Activated CD8-positive, alpha-beta T cell treated with anti-CD3 and anti-CD28 coated beads, Interleukin-2, amount 10 ng/mL, durations not matched to agents 7 days and 5 days (primary cell): ENCODE data around the gene CYP4X1. TPM values are rescaled to one million over a fixed set of nuclear protein-coding genes. Genes with fewer than 3 reads are reported as not detected.
"Not testable (repeated sequence)": the region's sequence is repeated elsewhere in the genome, so short reads cannot be mapped to it uniquely, and the experiment has no call there.

Source experiments
- ATAC-seq: fragments of 150-1000 bp; cut with Tn5 transposase; one replicate; pipeline ENCODE4 v1.10.0; 2021; ENCODE audit warnings: moderate library complexity
- CTCF ChIA-PET: fragments of 350-600 bp; sonication (Branson Sonifier 250); formaldehyde crosslinking; loops from one replicate; lab custom pipeline; 2021; ENCODE audit warnings: antibody characterized with exemption; lab: Charles Lee
- POLR2A ChIA-PET: fragments of 350-600 bp; sonication (Branson Sonifier 250); formaldehyde crosslinking; loops from one replicate; lab custom pipeline; 2021; ENCODE audit warnings: antibody characterized with exemption; lab: Charles Lee
- DNase-seq: peaks from one replicate; pipeline ENCODE4 v3.0.0-alpha.2; 2020
- H3K27ac Mint-ChIP-seq: one replicate; pipeline ENCODE4 v1.8.0; 2021; ENCODE audit warnings: mild to moderate bottlenecking, mixed read lengths
- H3K27me3 Mint-ChIP-seq: one replicate; pipeline ENCODE4 v1.8.0; 2021; ENCODE audit warnings: low read depth, mixed read lengths
- H3K36me3 Mint-ChIP-seq: one replicate; pipeline ENCODE4 v1.8.0; 2021; ENCODE audit warnings: low read depth, mixed read lengths
- H3K4me1 Mint-ChIP-seq: one replicate; pipeline ENCODE4 v1.8.0; 2021; ENCODE audit warnings: low read depth, mixed read lengths
- H3K4me3 Mint-ChIP-seq: one replicate; pipeline ENCODE4 v1.8.0; 2021; ENCODE audit warnings: mild to moderate bottlenecking, mixed read lengths
- H3K9me3 Mint-ChIP-seq: one replicate; pipeline ENCODE4 v1.8.0; 2022; ENCODE audit warnings: mixed read lengths; ENCODE audit not compliant: insufficient read depth
- total RNA-seq, 2 experiments: library from RNA; stranded (reverse); gene quantifications; one replicate each; pipeline ENCODE4 v1.2.3, GENCODE V29; 2021

CYP4X1 gene
- total RNA-seq, 2 experiments from 2014 or later = not detected

DNA sequence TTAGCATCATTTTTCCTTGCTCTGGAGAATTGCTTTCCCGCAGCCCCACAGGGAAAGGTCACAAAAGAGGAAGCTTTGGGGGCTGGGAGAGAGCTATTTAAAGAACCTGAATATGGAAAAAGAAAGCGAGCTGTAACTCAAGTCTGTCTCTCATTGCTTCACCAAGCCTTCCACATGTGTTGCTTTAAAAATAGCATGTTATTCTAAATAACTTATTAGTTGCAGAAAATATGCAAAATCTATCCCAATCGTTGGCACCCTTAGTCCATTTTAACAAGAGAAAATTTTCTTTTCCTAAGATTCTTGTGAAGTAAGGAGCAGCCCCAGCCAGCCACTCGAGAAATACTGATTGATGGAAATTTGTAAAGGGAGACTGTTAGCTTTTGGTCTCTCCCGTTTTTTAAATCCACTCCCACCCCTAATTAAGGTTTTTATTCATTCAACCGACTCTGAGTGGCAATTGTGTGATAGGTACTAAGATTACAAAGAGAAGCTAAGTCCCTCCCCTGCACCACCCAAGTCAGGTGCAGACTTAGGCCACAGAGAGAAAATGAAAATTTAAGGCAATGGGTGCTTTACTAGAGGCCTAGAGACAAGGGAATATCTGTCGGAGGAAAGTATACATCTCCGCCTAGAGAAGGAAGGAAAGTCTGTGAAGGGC, 802 bp downstream of the CYP4X1 start:
- DNase-seq = no peak
- peaks cover 36% of the 10 kb centered on the region for H3K27me3 Mint-ChIP-seq
- H3K9me3 Mint-ChIP-seq = no peaks in the 10 kb centered on the region
- H3K27ac Mint-ChIP-seq = no peak overlapping the region
- no peaks in the 10 kb centered on the region for H3K4me1 Mint-ChIP-seq
- ChIA-PET CTCF (no interaction called here), POLR2A (no interaction called here)
- no peak for ATAC-seq
- no peaks in the 10 kb centered on the region for H3K36me3 Mint-ChIP-seq
- no peak overlapping the region for H3K4me3 Mint-ChIP-seq

DNA sequence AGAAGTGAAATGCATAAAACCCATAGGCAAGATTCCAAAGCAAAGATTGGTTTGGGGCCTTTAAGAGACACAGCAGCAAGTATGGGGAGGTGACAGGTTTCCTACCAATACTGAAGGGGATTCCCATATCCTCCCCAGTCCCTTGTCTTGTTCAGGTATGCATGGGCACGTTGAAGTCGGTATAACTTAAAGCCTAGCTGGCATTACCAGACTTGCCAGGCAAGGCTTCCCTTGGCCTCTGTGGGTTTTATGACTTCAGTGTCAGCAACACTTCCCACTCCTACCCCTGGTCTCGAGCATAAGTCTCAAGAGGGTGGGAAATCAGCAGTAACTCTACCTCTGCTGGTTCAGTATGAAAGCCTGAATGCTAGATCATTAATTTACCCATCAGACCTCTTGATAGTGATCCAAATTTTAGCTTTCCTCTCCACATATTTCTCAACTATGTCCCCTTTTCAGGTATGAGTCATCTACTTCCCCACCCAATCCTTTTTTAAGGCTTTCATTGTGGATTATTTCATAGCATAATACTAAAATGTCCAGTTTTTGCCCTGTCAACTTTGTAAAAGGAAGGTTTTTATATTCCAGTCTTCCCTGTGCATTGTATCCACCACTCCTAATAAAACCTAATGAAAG, 6.8 kb downstream of the CYP4X1 start:
- CTCF ChIA-PET = no interaction called here

DNA sequence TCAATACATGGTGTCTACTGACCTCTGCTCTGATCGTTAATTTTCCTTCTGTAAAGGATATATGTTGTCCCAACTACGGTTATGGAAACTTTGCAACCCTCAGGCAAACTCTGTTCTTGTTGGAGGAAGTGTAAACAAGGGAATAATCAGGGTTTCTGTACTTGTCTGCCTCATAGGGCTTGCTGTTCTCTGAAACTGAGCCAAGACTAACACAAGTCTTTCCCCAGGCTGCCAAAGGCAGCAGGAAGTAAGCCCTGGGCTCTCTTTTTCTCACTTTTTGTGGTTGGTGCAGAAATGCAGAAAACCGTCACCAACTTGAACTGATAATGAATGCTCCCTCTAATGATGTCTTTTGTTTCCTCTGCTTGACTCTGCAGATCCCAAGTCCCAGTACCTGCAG, 7.6 kb downstream of the CYP4X1 start:
- no peaks in the 10 kb centered on the region for H3K36me3 Mint-ChIP-seq
- no peak overlapping the region for H3K27ac Mint-ChIP-seq
- H3K9me3 Mint-ChIP-seq = no peaks in the 10 kb centered on the region
- POLR2A ChIA-PET = no interaction called here
- H3K27me3 Mint-ChIP-seq = peaks cover 9% of the 10 kb centered on the region
- H3K4me1 Mint-ChIP-seq = no peaks in the 10 kb centered on the region
- H3K4me3 Mint-ChIP-seq = no peak overlapping the region
- no peak for DNase-seq
- CTCF ChIA-PET = no interaction called here
- no peak for ATAC-seq

More for the DNA sequence above, 6.8 kb downstream of the CYP4X1 start:
- POLR2A ChIA-PET = no interaction called here
- Mint-ChIP-seq H3K4me3 (no peak overlapping the region), H3K4me1 (no peaks in the 10 kb centered on the region), H3K27me3 (peaks cover 15% of the 10 kb centered on the region), H3K27ac (no peak overlapping the region), H3K9me3 (no peaks in the 10 kb centered on the region), H3K36me3 (no peaks in the 10 kb centered on the region)
- DNase-seq = no peak
- no peak for ATAC-seq

DNA sequence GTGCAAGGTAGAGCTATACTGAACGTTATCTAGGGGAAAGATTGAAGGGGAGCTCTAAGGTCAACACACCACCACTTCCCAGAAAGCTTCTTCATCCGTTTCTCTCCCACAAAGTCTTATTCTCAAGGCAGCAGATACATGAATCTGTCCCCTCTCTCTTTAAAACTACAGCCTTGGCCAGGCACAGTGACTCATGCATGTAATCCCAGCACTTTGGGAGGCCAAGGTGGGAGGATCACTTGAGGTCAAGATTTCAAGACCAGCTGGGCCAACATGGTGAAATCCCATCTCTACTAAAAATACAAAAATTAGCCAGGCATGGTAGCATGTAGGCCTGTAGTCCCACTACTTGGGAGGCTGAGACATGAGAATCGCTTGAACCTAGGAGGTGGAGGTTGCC, 8.1 kb downstream of the CYP4X1 start:
- DNase-seq (no peak), ATAC-seq (no peak)
- H3K4me3 Mint-ChIP-seq = no peak overlapping the region
- no peaks in the 10 kb centered on the region for H3K4me1 Mint-ChIP-seq
- H3K9me3 Mint-ChIP-seq = no peaks in the 10 kb centered on the region
- ChIA-PET CTCF (no interaction called here), POLR2A (no interaction called here)
- H3K27ac Mint-ChIP-seq = no peak overlapping the region
- H3K36me3 Mint-ChIP-seq = no peaks in the 10 kb centered on the region
- peaks cover 9% of the 10 kb centered on the region for H3K27me3 Mint-ChIP-seq

DNA sequence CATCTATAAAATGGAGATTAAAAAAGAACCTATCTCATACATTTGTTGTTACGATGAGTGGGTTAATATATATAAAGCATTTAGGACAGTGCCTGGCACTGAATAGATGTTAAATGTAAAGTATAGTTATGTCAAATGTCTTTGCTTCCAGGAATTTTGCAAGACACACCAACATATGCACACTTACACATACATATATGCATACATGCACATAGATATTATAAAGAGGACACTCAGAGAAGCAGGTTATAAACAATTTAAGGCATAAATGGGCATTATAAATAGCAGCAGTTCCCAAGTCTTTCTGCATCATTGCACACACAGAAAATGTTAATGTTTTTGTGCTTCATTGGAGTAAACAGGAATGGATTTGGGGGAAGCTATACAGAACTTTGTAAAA, 13.3 kb downstream of the CYP4X1 start:
- no peaks in the 10 kb centered on the region for H3K9me3 Mint-ChIP-seq
- H3K4me3 Mint-ChIP-seq = no peak overlapping the region
- no peak for DNase-seq
- no peaks in the 10 kb centered on the region for H3K36me3 Mint-ChIP-seq
- ChIA-PET POLR2A (no interaction called here), CTCF (no interaction called here)
- H3K4me1 Mint-ChIP-seq = no peaks in the 10 kb centered on the region
- no peak for ATAC-seq
- peaks cover 18% of the 10 kb centered on the region for H3K27me3 Mint-ChIP-seq
- H3K27ac Mint-ChIP-seq = no peak overlapping the region

DNA sequence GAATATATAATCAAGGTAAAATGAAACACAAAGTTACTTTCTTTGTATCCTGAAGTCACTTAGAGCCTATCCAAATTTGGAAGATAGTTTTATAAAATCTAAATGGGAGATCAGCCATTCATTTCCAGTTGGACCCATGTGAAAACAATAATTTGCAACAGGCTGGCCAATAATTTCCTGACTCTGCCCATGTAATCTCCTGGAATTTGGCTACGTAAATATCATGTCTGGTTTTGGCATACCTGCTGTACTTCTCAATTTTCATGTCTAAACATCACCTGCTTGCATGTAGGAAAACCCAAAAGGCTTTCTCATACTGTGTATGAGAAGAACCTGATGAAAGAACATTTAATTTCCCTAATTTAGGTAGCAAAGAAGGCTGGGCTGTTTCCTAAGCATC, 35.9 kb downstream of the CYP4X1 start:
- ChIA-PET CTCF (no interaction called here), POLR2A (no interaction called here)
- Mint-ChIP-seq H3K36me3 (no peaks in the 10 kb centered on the region), H3K4me1 (no peaks in the 10 kb centered on the region), H3K27me3 (peaks cover 18% of the 10 kb centered on the region), H3K27ac (no peak overlapping the region), H3K4me3 (no peak overlapping the region), H3K9me3 (no peaks in the 10 kb centered on the region)
- no peak for ATAC-seq
- no peak for DNase-seq

DNA sequence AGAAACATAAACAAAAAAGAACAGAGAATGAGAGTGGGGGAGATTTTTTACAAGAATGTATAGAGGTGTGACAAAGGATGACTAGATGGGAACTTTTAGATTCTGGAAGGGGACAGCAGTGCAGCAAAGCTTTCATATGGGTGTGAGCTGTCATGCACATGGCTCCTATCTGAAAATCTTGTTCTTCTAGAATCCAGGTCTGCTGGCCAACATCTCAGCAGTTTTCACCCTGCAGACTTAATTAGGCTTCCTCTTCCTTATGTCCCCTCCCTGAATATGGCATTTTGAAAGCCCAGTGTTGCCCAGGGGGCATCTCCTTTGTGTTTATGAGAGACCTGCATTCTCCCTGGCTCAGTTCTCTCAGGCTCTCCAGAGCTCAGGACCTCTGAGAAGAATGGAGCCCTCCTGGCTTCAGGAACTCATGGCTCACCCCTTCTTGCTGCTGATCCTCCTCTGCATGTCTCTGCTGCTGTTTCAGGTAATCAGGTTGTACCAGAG, 43.7 kb downstream of the CYP4X1 start, which contains the start of gene CYP4Z1:
Gene CYP4Z1, plus strand, starts transcription at position 135 of the 498 bp plus-strand sequence. Its CDS starts 260 bp downstream, at position 395.
- H3K9me3 Mint-ChIP-seq = no peaks in the 10 kb centered on the region
- ATAC-seq (no peak), DNase-seq (no peak)
- H3K36me3 Mint-ChIP-seq = no peaks in the 10 kb centered on the region
- H3K4me3 Mint-ChIP-seq = no peak within 1 kb of the TSS
- peaks cover 20% of the 10 kb centered on the region for H3K27me3 Mint-ChIP-seq
- H3K27ac Mint-ChIP-seq = no peak within 1 kb of the TSS
- no peaks in the 10 kb centered on the region for H3K4me1 Mint-ChIP-seq
- CTCF ChIA-PET = no interaction called here
- POLR2A ChIA-PET = no interaction called here

DNA sequence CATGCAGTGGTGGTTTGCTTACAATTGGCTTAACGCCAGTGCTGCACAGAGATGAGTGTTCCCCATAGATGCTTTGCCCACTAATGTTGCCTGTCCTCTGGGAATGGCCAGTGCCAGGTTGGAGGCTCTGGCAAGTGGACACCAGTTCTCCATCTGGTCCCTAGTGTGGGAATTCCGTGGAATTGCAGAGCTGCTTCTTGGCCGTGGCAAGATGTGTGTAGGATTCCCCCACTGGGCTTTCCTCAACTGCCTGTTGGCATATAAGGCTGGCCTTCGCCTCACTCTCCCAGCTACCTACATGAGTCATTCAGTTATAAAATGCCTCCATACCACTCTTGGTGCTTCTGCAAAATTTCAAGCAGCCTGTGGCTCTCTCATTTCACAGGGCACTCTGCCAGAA, 45.6 kb downstream of the CYP4X1 start:
- ATAC-seq, H3K27ac Mint-ChIP-seq, CTCF ChIA-PET, POLR2A ChIA-PET, H3K4me1 Mint-ChIP-seq, DNase-seq, H3K4me3 Mint-ChIP-seq, H3K9me3 Mint-ChIP-seq, H3K36me3 Mint-ChIP-seq: not testable (repeated sequence)
- peaks cover 17% of the 10 kb centered on the region for H3K27me3 Mint-ChIP-seq

DNA sequence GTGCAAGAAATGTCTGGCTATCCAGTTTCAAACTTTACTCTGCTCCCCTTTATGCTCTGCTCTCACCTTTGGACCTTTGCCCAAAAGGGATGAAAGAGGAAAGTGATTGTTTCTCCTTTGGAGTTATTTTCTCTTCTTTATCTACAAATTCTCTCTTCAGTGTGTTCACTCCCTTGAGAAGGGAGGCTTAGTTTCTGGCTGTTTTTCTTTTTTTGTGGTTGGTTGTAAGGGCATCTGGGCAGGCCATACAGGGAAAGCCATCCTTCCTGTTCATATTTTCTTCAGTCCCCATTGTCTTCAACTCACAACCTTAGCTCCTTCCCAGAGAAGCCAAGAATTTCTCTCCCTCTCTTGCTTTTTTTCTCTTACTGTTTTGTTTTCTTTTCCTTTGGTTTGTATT, 46.0 kb downstream of the CYP4X1 start:
- ATAC-seq, POLR2A ChIA-PET, CTCF ChIA-PET, H3K36me3 Mint-ChIP-seq, DNase-seq, H3K27ac Mint-ChIP-seq, H3K4me1 Mint-ChIP-seq, H3K9me3 Mint-ChIP-seq, H3K4me3 Mint-ChIP-seq: not testable (repeated sequence)
- peaks cover 17% of the 10 kb centered on the region for H3K27me3 Mint-ChIP-seq

DNA sequence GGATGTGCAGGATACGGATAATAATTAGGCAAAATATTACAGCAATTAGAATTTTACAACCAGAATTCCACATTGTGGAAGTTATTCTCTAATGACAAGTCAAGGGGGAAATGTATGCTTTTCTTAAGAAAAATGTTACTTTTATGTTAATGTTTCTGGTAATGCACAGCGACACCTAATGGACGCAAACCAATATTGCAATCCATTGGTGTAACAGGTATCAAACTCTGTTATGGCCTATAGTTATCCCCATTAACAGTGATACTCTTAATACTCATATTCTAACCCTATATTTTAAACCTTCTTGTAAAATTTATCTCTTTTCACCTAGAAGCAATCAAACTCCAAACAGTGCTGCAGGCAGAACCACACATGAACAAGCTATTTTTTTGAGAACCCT, 65.9 kb downstream of the CYP4X1 start:
- H3K4me3 Mint-ChIP-seq, H3K36me3 Mint-ChIP-seq, H3K27ac Mint-ChIP-seq, POLR2A ChIA-PET, CTCF ChIA-PET, H3K9me3 Mint-ChIP-seq, H3K27me3 Mint-ChIP-seq, H3K4me1 Mint-ChIP-seq, ATAC-seq: not testable (repeated sequence)
- peak; percentile 60 for DNase-seq

DNA sequence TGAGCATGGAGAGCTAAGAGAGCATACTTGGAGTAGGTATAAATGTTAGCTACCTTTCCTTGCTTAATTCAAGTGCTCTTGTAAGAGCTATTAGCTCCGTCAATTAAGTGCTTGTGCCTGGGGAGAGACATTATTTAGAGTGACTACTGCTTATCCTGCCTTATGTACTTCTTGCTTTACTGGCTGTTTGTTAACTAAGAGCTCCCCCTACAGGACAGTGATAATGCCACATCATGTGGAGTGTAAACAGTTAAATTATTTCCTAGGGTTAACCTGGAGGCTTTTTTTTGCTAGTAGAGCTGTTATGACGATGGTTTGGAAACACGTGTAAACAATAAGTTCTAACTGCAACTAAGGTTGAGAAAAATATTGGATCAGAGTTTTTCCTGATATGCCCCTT, 68.0 kb downstream of the CYP4X1 start:
- DNase-seq, H3K4me3 Mint-ChIP-seq, H3K27ac Mint-ChIP-seq, H3K9me3 Mint-ChIP-seq, ATAC-seq, H3K4me1 Mint-ChIP-seq, H3K27me3 Mint-ChIP-seq, H3K36me3 Mint-ChIP-seq, CTCF ChIA-PET, POLR2A ChIA-PET: not testable (repeated sequence)
